ENCODE results near the gene DCTN3.

DCTN3 gene

DNA sequence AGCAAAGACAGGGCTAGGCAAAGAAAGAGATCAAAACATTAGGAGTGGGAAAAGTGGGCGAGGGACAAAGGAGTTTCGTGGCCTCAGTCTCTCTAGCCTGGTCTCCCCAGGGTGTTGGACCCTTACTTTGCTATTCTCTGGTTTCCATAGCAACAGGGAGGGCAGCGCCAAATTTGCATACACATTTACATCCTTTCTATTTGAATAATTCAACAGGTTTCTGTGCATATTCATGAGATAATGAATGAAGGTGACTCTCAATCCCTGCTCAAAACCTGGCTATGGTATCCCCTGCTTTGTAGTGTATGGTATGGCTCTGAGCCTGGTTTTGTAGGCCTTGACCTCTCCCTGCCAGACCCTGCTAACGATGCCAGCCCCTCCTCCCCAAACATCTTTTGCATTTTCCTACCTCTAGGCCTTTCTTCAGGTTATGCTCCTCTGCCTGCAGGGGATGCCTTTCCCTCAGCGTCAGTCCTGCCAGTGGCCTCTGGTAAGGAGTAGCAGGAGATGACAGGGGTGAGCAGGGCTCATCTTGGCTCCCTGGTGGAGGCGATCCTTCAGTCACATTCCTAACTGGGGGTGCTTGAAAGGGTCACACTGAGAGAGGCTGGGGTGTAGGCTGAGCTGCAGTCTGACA is 18.2 kb downstream of the DCTN3 start:
- no peaks in the 10 kb centered on the region for H3K9me3 ChIP-seq (ENCODE audit: control insufficient read depth, low read length)
- H3K4me3 ChIP-seq (ENCODE audit: extremely low read depth, insufficient read depth, low read length, poor library complexity, severe bottlenecking): no peak overlapping the region
- 43 to 63% methylated on average over 3 of the region's 6 CpGs for WGBS, 2 experiments (ENCODE audit: insufficient coverage in 2 of 2)
- H3K27ac ChIP-seq (ENCODE audit: low read depth, low read length, severe bottlenecking): no peak overlapping the region
- H3K4me1 ChIP-seq (ENCODE audit: control insufficient read depth, insufficient read depth, low read length, poor library complexity, severe bottlenecking): peaks cover 3% of the 10 kb centered on the region
- no peaks in the 10 kb centered on the region for H3K36me3 ChIP-seq (ENCODE audit: control insufficient read depth, insufficient read depth, low read length)

DNA sequence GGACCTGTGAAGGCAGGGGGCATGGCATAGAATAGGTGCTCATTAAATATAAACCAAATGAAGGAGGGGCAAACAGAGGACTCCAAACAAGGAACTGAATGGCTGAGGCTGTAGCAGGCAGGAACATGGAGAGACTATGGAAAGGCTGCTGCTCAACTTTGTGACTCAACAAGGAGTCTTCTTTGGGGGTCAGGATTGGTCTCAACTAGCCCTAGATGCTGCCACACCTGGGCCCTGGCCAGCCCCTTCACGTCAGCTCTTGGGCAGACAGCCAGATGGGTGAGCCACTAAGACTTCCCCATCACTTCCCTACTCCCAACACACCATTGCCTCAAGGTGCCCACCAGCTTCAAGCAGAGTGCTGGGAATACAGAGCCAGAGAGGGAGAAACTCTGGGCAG is 19.4 kb downstream of the DCTN3 start:
- Histone ChIP-seq H3K4me1 (ENCODE audit: control insufficient read depth, insufficient read depth, low read length, poor library complexity, severe bottlenecking) (peaks cover 3% of the 10 kb centered on the region), H3K36me3 (ENCODE audit: control insufficient read depth, insufficient read depth, low read length) (no peaks in the 10 kb centered on the region), H3K9me3 (ENCODE audit: control insufficient read depth, low read length) (no peaks in the 10 kb centered on the region), H3K4me3 (ENCODE audit: extremely low read depth, insufficient read depth, low read length, poor library complexity, severe bottlenecking) (no peak overlapping the region), H3K27ac (ENCODE audit: low read depth, low read length, severe bottlenecking) (no peak overlapping the region)
- WGBS, 2 experiments (ENCODE audit: insufficient coverage in 2 of 2): 86 to 90% methylated on average over 1 of the region's 1 CpG

DNA sequence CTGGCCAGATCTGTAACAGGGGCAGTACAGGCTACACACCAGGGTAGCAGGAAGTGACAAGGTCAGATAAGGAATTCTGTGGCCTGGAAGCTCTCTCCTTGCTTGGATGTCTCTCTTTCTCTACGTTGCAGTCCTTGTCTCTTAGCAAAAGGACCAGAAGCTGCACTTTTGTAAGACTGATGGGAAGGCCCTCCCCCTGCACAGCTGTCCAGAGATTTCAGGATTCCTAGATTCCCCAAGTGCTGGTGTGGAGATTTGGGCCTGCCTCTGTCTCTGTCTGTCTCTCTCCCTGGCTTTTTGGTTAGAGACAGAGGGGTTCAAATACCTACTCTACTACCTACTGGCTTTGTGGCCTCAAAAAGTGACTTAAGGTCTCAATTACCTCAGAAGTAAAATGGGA is 20.7 kb downstream of the DCTN3 start:
- no peaks in the 10 kb centered on the region for H3K36me3 ChIP-seq (ENCODE audit: control insufficient read depth, insufficient read depth, low read length)
- H3K9me3 ChIP-seq (ENCODE audit: control insufficient read depth, low read length): no peaks in the 10 kb centered on the region
- 43 to 100% methylated on average over 1 of the region's 1 CpG for WGBS, 2 experiments (ENCODE audit: insufficient coverage in 2 of 2)
- no peak overlapping the region for H3K4me3 ChIP-seq (ENCODE audit: extremely low read depth, insufficient read depth, low read length, poor library complexity, severe bottlenecking)
- H3K27ac ChIP-seq (ENCODE audit: low read depth, low read length, severe bottlenecking): no peak overlapping the region
- H3K4me1 ChIP-seq (ENCODE audit: control insufficient read depth, insufficient read depth, low read length, poor library complexity, severe bottlenecking): peaks cover 3% of the 10 kb centered on the region

DNA sequence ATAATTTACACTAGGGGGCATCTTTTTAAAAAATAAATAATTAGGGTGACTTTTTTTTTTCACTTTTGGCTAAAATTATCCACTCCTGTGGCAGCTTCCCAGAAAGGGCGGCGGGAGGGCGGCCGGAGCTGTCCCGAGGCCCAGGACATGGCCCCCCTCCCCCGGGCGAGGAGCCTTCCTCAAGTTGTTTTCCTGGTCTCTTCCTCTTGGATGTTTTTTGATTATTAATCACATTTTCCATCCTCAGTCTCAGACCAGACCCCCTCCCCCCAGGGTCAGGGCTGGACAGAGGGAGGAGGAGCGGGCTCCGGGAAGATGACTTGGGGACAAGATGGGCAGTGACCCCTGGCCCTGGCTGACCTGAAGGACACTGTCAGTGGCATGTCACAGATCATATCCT is 26.1 kb downstream of the DCTN3 start:
- peaks cover 16% of the 10 kb centered on the region for H3K4me1 ChIP-seq (ENCODE audit: control insufficient read depth, insufficient read depth, low read length, poor library complexity, severe bottlenecking)
- 94 to 97% methylated on average over 3 to 4 of the region's 9 CpGs for WGBS, 2 experiments (ENCODE audit: insufficient coverage in 2 of 2)

DNA sequence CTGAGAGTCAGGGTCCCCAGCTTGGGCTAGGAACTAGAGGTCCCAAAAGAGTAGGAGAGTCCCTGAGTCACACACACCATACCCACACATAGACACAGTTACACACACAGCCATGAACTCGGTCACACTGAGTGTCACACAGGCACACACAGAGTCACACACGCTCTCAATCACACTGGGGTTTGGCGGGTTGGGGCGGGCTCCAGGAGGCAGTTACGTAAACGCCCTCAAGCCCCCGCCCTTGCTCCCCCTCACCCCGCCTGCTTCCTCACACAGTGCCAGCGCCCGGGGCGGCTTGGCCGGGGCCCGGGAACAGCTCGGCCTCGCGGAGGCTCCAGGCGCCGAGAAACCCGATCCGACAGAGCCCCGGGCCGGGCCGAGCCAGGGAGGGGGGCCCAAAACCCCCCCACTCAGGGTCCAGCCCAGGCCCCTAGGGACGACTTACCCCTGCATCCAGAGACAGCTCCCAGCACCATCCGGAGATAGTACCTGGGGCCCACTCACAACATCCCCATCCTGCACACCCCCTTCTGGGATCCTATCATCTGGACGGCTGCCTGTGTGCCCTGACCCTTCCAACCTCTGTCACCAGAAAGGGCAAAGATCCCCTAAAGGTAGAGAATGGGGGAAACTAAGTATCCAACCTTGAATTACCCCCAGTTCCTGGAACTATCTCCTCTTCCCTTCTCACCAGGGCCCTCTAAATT is 27.2 kb downstream of the DCTN3 start:
- Histone ChIP-seq H3K4me1 (ENCODE audit: control insufficient read depth, insufficient read depth, low read length, poor library complexity, severe bottlenecking) (peaks cover 13% of the 10 kb centered on the region), H3K9me3 (ENCODE audit: control insufficient read depth, low read length) (no peaks in the 10 kb centered on the region), H3K36me3 (ENCODE audit: control insufficient read depth, insufficient read depth, low read length) (no peaks in the 10 kb centered on the region), H3K4me3 (ENCODE audit: extremely low read depth, insufficient read depth, low read length, poor library complexity, severe bottlenecking) (no peak overlapping the region), H3K27ac (ENCODE audit: low read depth, low read length, severe bottlenecking) (no peak overlapping the region)
- 9 to 15% methylated on average over 15 to 19 of the region's 26 CpGs for WGBS, 2 experiments (ENCODE audit: insufficient coverage in 2 of 2)

More for the DNA sequence above, 26.1 kb downstream of the DCTN3 start:
- no peak overlapping the region for H3K4me3 ChIP-seq (ENCODE audit: extremely low read depth, insufficient read depth, low read length, poor library complexity, severe bottlenecking)
- H3K9me3 ChIP-seq (ENCODE audit: control insufficient read depth, low read length): no peaks in the 10 kb centered on the region
- no peak overlapping the region for H3K27ac ChIP-seq (ENCODE audit: low read depth, low read length, severe bottlenecking)
- no peaks in the 10 kb centered on the region for H3K36me3 ChIP-seq (ENCODE audit: control insufficient read depth, insufficient read depth, low read length)

DNA sequence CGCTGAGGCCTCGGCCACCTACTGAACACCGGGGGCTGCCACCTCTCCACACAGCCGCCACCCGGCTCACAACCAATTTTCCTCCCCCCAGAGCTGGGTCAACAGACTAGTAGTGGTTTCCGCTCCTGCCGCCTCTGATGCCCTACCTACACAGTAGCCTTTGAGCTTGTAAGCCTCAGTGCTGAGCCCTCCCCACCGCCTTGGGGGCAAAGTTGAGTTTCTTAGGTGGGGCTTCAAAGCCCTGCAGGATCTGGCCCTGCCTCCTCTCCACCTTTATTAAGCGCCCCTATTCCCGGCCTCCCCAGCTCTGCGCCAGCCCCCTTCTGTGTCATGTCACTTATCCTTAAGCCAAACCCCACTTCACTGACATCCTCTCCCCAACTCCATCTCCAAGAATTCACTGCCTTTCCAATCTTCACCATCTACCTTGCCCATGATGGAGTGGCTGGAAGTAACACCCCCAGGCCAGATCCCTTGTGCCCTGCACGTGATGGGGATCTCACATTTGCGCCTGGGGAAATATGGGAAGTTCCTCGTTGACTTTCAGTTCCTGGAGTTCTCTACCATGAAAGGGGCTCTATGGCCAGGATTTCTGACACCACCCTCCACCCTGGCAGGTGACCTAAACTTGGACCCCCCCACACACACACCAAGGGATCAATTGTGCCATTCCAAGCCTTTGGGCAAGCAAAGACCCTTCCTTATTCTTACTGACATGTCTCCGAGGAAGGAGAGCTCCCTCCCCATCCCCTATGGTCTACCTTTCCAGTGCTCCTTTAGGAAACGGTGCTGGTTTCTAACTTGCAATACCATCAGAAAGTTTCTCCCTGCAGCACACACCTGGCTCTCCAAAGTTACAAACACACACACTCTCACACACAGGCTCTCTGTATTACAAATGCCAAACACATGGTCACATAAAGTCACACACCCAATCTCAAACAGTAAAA is 28.1 kb downstream of the DCTN3 start:
- H3K9me3 ChIP-seq (ENCODE audit: control insufficient read depth, low read length): no peaks in the 10 kb centered on the region
- no peak overlapping the region for H3K4me3 ChIP-seq (ENCODE audit: extremely low read depth, insufficient read depth, low read length, poor library complexity, severe bottlenecking)
- H3K36me3 ChIP-seq (ENCODE audit: control insufficient read depth, insufficient read depth, low read length): no peaks in the 10 kb centered on the region
- H3K4me1 ChIP-seq (ENCODE audit: control insufficient read depth, insufficient read depth, low read length, poor library complexity, severe bottlenecking): peaks cover 13% of the 10 kb centered on the region
- no peak overlapping the region for H3K27ac ChIP-seq (ENCODE audit: low read depth, low read length, severe bottlenecking)
- 47 to 53% methylated on average over 9 to 12 of the region's 16 CpGs for WGBS, 2 experiments (ENCODE audit: insufficient coverage in 2 of 2)

DNA sequence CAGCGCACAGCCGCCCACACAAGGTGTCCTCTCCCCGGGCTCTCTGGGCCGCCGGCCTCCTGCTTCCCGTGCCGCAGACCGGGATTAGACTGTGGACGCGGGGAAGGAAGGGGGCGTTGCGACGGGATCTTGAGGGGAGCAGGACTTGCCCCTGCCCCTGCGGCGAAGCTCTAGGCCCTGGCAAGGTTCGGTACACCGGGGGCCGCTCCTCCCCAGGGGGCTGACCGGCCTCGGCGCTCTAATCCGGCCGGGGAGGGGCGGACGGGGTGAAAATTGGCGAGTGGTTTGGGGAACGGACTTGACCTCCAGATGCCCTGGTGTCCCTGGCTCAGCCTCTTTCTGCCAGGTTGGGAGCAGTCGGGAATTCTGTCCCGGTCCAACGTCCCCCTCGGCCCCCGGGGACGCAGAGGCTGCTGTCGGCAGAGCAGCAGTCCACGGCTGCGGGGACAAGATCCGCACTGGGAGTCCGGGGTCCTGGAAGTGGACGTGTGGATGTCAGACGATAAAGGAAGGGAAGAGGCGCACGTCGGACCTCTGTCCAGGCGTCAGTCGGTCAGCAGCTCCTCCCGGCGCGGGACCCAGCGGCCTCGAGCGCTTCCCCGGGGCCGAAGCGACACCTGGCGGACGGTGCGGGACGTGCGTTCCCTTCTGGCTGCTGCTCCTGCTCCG is 28.9 kb downstream of the DCTN3 start:
- 2 to 3% methylated on average over 47 to 60 of the region's 60 CpGs for WGBS, 2 experiments (ENCODE audit: insufficient coverage in 2 of 2)
- Histone ChIP-seq H3K36me3 (ENCODE audit: control insufficient read depth, insufficient read depth, low read length) (no peaks in the 10 kb centered on the region), H3K4me3 (ENCODE audit: extremely low read depth, insufficient read depth, low read length, poor library complexity, severe bottlenecking) (no peak overlapping the region), H3K9me3 (ENCODE audit: control insufficient read depth, low read length) (no peaks in the 10 kb centered on the region), H3K4me1 (ENCODE audit: control insufficient read depth, insufficient read depth, low read length, poor library complexity, severe bottlenecking) (peaks cover 17% of the 10 kb centered on the region), H3K27ac (ENCODE audit: low read depth, low read length, severe bottlenecking) (no peak overlapping the region)

DNA sequence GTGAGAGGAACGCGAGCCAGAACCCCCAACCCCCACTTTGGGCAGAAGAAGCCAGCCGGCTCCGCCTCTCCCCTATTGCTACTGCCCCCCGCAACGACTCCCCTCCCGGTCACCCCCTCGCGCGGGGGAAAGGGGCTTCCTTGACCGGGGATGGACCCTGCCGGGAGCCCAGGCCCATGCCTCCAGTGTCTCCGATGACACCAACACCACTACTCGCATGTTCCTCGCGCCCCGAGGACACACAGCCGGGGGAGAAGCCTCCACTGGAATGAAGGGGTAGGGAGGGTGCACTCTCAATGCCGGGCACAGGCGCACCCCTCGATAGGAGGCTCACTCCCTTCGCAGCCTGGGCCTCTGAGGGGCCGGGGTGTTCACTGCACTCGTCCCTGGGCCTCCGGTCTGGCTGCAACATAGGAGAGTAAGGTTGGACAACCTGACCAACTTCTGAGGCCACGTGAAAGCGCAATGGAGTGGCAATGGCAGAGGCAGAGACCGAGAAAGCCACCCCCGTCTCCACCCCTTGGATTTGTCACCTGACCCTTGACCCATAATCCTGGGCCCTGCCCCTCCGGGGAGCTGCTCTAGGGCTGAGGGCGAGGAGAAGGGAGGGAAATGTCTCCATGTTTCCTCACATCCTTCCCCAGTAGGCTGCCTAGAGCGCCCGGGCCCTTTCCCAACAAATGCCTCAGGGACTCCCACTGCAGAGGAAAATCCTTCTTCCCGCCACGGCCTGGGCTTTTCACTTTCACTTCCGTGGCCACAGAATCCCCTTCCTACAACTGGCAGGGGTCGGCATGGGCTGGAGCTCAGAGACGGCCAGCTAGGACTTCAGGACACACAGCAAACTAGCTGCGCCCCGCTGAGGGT is 29.7 kb downstream of the DCTN3 start:
- Histone ChIP-seq H3K4me1 (ENCODE audit: control insufficient read depth, insufficient read depth, low read length, poor library complexity, severe bottlenecking) (peaks cover 24% of the 10 kb centered on the region), H3K9me3 (ENCODE audit: control insufficient read depth, low read length) (no peaks in the 10 kb centered on the region), H3K4me3 (ENCODE audit: extremely low read depth, insufficient read depth, low read length, poor library complexity, severe bottlenecking) (peak overlapping the region; percentile 58), H3K27ac (ENCODE audit: low read depth, low read length, severe bottlenecking) (no peak overlapping the region), H3K36me3 (ENCODE audit: control insufficient read depth, insufficient read depth, low read length) (no peaks in the 10 kb centered on the region)
- 7 to 10% methylated on average over 24 to 26 of the region's 40 CpGs for WGBS, 2 experiments (ENCODE audit: insufficient coverage in 2 of 2)

DNA sequence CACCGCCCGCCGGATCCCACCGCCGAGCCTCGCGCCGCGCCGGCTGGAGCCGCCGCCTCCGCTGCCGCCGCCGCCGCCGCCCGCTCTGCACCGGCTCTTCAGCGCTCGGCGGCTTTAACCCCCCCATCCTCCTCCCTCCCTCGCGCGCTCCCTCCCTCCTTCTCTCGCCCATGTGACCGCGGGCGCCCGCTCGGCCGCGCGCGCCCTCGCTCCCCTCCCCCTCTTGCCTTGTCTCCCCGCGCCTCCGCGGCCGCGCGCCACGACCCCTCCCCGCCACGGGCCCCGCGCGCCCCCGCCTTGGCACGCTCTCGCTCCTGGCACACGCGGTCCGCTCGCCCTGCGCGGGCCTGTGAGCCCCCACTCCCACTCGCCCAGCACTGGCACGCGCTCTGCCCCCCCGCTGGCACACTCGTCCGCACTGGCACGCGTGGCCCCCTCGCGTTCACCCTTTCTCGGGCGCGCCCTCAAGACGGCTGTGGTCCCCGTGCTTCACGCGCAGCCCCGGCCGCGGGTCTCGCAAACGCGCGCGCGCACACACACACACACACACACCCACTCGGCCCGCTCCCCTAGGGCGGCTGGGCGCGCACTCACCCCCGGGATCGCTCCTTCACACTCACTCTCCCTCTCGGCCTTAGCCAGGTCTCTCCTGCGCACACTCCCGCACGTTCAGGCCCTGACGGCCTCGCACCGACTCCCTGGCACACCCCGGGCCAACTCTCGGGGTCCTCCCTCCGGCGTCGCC is 30.5 kb downstream of the DCTN3 start, which contains the start of gene CNTFR:
Gene CNTFR, minus strand, starts transcription at position 89 of the 745 bp plus-strand sequence. CDS start 20,743 bp downstream, outside the sequence.
- Histone ChIP-seq H3K27ac (ENCODE audit: low read depth, low read length, severe bottlenecking) (no peak within 1 kb of the TSS), H3K4me1 (ENCODE audit: control insufficient read depth, insufficient read depth, low read length, poor library complexity, severe bottlenecking) (peaks cover 28% of the 10 kb centered on the region), H3K36me3 (ENCODE audit: control insufficient read depth, insufficient read depth, low read length) (no peaks in the 10 kb centered on the region), H3K4me3 (ENCODE audit: extremely low read depth, insufficient read depth, low read length, poor library complexity, severe bottlenecking) (peak within 1 kb of the TSS; percentile 58), H3K9me3 (ENCODE audit: control insufficient read depth, low read length) (no peaks in the 10 kb centered on the region)
- WGBS, 2 experiments (ENCODE audit: insufficient coverage in 2 of 2): 0% methylated on average over 53 to 57 of the region's 104 CpGs
